Keratinocyte (primary cell): ENCODE measurements around the gene COPS8.

Experiments used
- CTCF ChIP-seq, 3 experiments: IDR thresholded peaks in 1 of 3; conservative IDR thresholded peaks in 1 of 3; optimal IDR thresholded peaks in 1 of 3; 2 replicates in 2 of 3; 3 replicates in 1 of 3; pipeline versions ENCODE3 to v1.5.1; 2011; ENCODE audit warnings: low read length in 3 of 3, mild to moderate bottlenecking in 3 of 3, moderate library complexity in 2 of 3, control low read depth in 1 of 3, inconsistent platforms in 1 of 3; ENCODE audit not compliant: insufficient read depth in 2 of 3; ENCODE audit errors: extremely low read depth in 1 of 3
- EZH2 ChIP-seq: IDR thresholded peaks from one replicate; pipeline ENCODE4 v1.6.1; 2012; ENCODE audit warnings: inconsistent platforms, mild to moderate bottlenecking, low read length, moderate library complexity

GRCh38 chr2:237129625-237130263 lies 44.1 kb downstream of the COPS8 start:
- no peak for TF ChIP-seq CTCF (optimal IDR thresholded peaks at IDR 0.05 in 1 of 3, IDR thresholded peaks at IDR 0.05 in 1 of 3, conservative IDR thresholded peaks at IDR 0.05 in 1 of 3; ENCODE audit: extremely low read depth in 1 of 3, insufficient read depth in 2 of 3, low read length in 3 of 3)
- TF ChIP-seq EZH2, result no peak
